GM19025 (cell line): Measurements from ENCODE around the gene MAP1S.

ENCODE experiments used
- ATAC-seq: cut with Tn5 transposase; IDR thresholded peaks from one replicate; pipeline ENCODE4 v1.9.1; 2021; ENCODE audit warnings: mild to moderate bottlenecking, low read depth, moderate library complexity; ENCODE audit not compliant: unreplicated experiment

Gene MAP1S

GRCh38 chr19:17718947-17719711 is at the start of gene MAP1S:
MAP1S (plus strand) TSS chr19:17719480; CDS start chr19:17719503, 23 bp downstream.
- ATAC-seq, result peak; percentile 85

- no peak for ATAC-seq
These were observed 47.4 kb upstream of the MAP1S start for GRCh38 chr19:17671906-17672305.

- ATAC-seq, result no peak
These were observed 45.1 kb upstream of the MAP1S start for GRCh38 chr19:17673937-17674799.

GRCh38 chr19:17676295-17676694 is 43.0 kb upstream of the MAP1S start:
- ATAC-seq, result no peak

GRCh38 chr19:17677002-17677401 is 42.3 kb upstream of the MAP1S start:
- ATAC-seq, result no peak

- ATAC-seq, result no peak
These were observed 40.4 kb upstream of the MAP1S start for GRCh38 chr19:17678836-17679235.

- no peak for ATAC-seq
These were observed 39.6 kb upstream of the MAP1S start for GRCh38 chr19:17679526-17680229.

- no peak for ATAC-seq
These were observed 39.0 kb upstream of the MAP1S start for GRCh38 chr19:17680230-17680722.

GRCh38 chr19:17681505-17682125 is 37.7 kb upstream of the MAP1S start:
- ATAC-seq, result no peak

- no peak for ATAC-seq
These were observed 37.0 kb upstream of the MAP1S start for GRCh38 chr19:17682273-17682672.

GRCh38 chr19:17683078-17683477 is 36.2 kb upstream of the MAP1S start:
- ATAC-seq, result no peak

GRCh38 chr19:17684256-17684655 is 35.0 kb upstream of the MAP1S start:
- no peak for ATAC-seq

- ATAC-seq, result no peak
These were observed 33.7 kb upstream of the MAP1S start for GRCh38 chr19:17685451-17686022.

- ATAC-seq, result no peak
These were observed 33.2 kb upstream of the MAP1S start for GRCh38 chr19:17686023-17686521.

- no peak for ATAC-seq
These were observed 32.7 kb upstream of the MAP1S start for GRCh38 chr19:17686592-17687024.

GRCh38 chr19:17687141-17687856 is 32.0 kb upstream of the MAP1S start:
- no peak for ATAC-seq

GRCh38 chr19:17687857-17688784 is 31.2 kb upstream of the MAP1S start, which contains the start of gene UNC13A:
UNC13A (minus strand) TSS chr19:17688354; CDS start chr19:17688199, 155 bp downstream.
- no peak for ATAC-seq
